ENCODE data around the gene SHISA6.

DNA sequence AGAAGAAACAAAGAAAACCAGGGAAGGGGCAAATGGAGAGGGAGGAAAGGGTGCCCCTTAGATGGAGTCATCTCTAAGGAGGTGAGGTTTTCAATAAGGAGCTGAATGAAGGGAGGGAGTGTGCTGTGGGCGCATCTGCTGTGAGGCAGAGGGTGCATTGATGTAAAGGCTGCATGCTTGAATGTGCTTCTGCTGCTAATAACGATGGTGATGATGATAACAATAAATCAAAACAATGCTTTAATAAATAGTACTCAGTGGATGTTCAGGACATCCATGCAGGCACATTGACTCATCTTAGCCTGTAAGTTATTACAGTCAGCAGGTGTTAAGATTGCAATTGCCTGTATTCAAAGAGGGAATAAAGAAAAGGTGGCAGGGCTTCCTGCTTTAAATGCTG is 87.8 kb downstream of the SHISA6 start:
- TF ChIP-seq, protein P1, sequence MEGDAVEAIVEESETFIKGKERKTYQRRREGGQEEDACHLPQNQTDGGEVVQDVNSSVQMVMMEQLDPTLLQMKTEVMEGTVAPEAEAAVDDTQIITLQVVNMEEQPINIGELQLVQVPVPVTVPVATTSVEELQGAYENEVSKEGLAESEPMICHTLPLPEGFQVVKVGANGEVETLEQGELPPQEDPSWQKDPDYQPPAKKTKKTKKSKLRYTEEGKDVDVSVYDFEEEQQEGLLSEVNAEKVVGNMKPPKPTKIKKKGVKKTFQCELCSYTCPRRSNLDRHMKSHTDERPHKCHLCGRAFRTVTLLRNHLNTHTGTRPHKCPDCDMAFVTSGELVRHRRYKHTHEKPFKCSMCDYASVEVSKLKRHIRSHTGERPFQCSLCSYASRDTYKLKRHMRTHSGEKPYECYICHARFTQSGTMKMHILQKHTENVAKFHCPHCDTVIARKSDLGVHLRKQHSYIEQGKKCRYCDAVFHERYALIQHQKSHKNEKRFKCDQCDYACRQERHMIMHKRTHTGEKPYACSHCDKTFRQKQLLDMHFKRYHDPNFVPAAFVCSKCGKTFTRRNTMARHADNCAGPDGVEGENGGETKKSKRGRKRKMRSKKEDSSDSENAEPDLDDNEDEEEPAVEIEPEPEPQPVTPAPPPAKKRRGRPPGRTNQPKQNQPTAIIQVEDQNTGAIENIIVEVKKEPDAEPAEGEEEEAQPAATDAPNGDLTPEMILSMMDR (IDR thresholded peaks at IDR 0.05), result no peak
- TF ChIP-seq EP300 (IDR thresholded peaks at IDR 0.05), result no peak
